Fibroblast of lung (primary cell): ENCODE measurements around the gene KYAT1. TPM values are rescaled to one million over a fixed set of nuclear protein-coding genes. Genes with fewer than 3 reads are reported as not detected.

Experiments
- DNase-seq, 2 donors: peaks; one replicate each; pipeline versions ENCODE4 v3.0.0 to v3.0.0-alpha.2; 2010; ENCODE audit warnings: low read depth in 2 of 2
- H2AFZ ChIP-seq: 2 replicates; pipeline ENCODE4 v1.5.1; 2012; ENCODE audit warnings: low read length, control low read depth, inconsistent platforms
- H3K27ac ChIP-seq: 2 replicates; pipeline ENCODE4 v1.5.1; 2011; ENCODE audit warnings: low read length, control low read depth; ENCODE audit not compliant: insufficient read depth
- H3K27me3 ChIP-seq: 2 replicates; pipeline ENCODE4 v1.5.1; 2011; ENCODE audit warnings: mild to moderate bottlenecking, low read length; ENCODE audit not compliant: control insufficient read depth, insufficient read depth
- H3K36me3 ChIP-seq: 2 replicates; pipeline ENCODE4 v1.5.1; 2011; ENCODE audit warnings: low read length; ENCODE audit not compliant: control insufficient read depth, insufficient read depth
- H3K4me1 ChIP-seq: 2 replicates; pipeline ENCODE4 v1.5.1; 2011; ENCODE audit warnings: low read length; ENCODE audit not compliant: control insufficient read depth, insufficient read depth; ENCODE audit errors: extremely low read depth
- H3K4me2 ChIP-seq: 2 replicates; pipeline ENCODE4 v1.5.1; 2011; ENCODE audit warnings: low read length, control low read depth; ENCODE audit not compliant: insufficient read depth; ENCODE audit errors: extremely low read depth
- H3K4me3 ChIP-seq, 4 experiments: fragments of 200-600 bp in 1 of 4; sonication (generic) in 1 of 4; replicated peaks in 1 of 4; 2 replicates each; pipeline ENCODE4 v1.5.1; 2011 to 2016; ENCODE audit warnings: low read length in 4 of 4, low read depth in 3 of 4, mild to moderate bottlenecking in 3 of 4, control low read depth in 2 of 4, inconsistent platforms in 1 of 4, mixed read lengths in 1 of 4; ENCODE audit not compliant: insufficient read depth in 1 of 4; ENCODE audit errors: control extremely low read depth in 1 of 4
- H3K79me2 ChIP-seq: 2 replicates; pipeline ENCODE4 v1.5.1; 2012; ENCODE audit warnings: mild to moderate bottlenecking, low read length, inconsistent platforms; ENCODE audit not compliant: control insufficient read depth, insufficient read depth
- H3K9ac ChIP-seq: 2 replicates; pipeline ENCODE4 v1.5.1; 2011; ENCODE audit warnings: mild to moderate bottlenecking, low read length, control low read depth; ENCODE audit not compliant: insufficient read depth
- H3K9me3 ChIP-seq: 2 replicates; pipeline ENCODE4 v1.5.1; 2012; ENCODE audit warnings: low read depth, low read length; ENCODE audit not compliant: control insufficient read depth, insufficient read depth
- H4K20me1 ChIP-seq: 2 replicates; pipeline ENCODE4 v1.5.1; 2011; ENCODE audit warnings: low read length; ENCODE audit not compliant: control insufficient read depth, insufficient read depth; ENCODE audit errors: extremely low read depth
- EZH2 ChIP-seq: IDR thresholded peaks from 2 replicates; pipeline ENCODE4 v1.5.1; 2012; ENCODE audit warnings: low read length, control low read depth, mild to moderate bottlenecking; ENCODE audit errors: missing control alignments
- polyA plus RNA-seq, 2 donors: library from polyadenylated mRNA; depleted of rRNA in 1 of 2; stranded (reverse) in 1 of 2; unstranded in 1 of 2; fragments of >200 nt; gene quantifications; 2 replicates each; pipeline ENCODE4 v1.2.1, GENCODE V29; 2011 to 2012; ENCODE audit warnings: missing spikeins in 1 of 2
- total RNA-seq: library from RNA; depleted of rRNA; stranded (reverse); fragments of >200 nt; gene quantifications from 2 replicates; pipeline ENCODE4 v1.2.1, GENCODE V29; 2014
- TF ChIP-seq, protein P1 (sequence below), 2 donors: IDR thresholded peaks in 1 of 2; conservative IDR thresholded peaks in 1 of 2; 1 replicate in 1 of 2; 2 replicates in 1 of 2; pipeline ENCODE4 v1.5.1; 2011 to 2012; ENCODE audit warnings: low read length in 2 of 2, control low read depth in 1 of 2, inconsistent platforms in 1 of 2, low read depth in 1 of 2, mild to moderate bottlenecking in 1 of 2

The KYAT1 gene
- total and polyA plus RNA-seq, 2 donors (not counting 1 experiment from before 2014, with no cell fraction given) = 4.7 to 12.4 TPM

DNA sequence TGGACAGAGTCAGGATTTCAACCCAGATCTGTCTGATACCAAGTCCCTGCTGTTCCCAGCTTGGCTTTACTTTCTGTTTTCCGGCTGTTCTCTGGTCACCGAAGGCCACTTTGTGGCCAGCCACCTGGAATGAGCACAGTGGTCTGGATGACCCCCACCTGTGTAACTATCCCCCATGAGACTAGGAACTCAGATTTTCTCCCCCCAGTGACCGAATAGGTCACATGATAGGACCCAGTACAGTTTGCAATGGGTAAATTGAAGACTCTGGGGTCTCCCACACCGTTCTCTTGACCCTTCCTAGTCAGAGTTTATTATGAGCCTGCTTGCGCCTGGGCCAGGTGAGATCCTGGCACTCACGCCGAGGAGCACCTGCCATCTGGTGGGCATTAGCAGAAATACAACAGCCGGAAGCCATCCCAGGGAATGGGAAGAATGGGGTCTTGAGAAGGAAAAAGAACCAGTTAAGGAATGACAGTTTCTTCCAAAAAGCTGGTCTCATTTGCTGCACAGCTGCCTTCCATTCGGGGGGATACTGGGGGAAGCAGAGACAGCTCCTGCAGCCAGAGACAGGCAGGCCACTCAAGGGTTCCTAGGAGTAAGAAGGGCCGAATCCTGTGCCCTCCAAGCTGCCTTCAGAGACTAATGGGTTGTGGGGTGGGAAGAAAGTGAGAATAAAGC, 46.1 kb upstream of the KYAT1 start:
- Histone ChIP-seq H4K20me1 (no peaks in the 10 kb centered on the region), H3K4me1 (no peaks in the 10 kb centered on the region), H2AFZ (peak overlapping the region; percentile 51), H3K27me3 (no peaks in the 10 kb centered on the region), H3K9me3 (no peaks in the 10 kb centered on the region), H3K4me2 (no peak overlapping the region), H3K36me3 (no peaks in the 10 kb centered on the region), H3K4me3 (no peak overlapping the region), H3K27ac (no peak overlapping the region), H3K79me2 (no peaks in the 10 kb centered on the region), H3K9ac (no peak overlapping the region)
- TF ChIP-seq, protein P1, sequence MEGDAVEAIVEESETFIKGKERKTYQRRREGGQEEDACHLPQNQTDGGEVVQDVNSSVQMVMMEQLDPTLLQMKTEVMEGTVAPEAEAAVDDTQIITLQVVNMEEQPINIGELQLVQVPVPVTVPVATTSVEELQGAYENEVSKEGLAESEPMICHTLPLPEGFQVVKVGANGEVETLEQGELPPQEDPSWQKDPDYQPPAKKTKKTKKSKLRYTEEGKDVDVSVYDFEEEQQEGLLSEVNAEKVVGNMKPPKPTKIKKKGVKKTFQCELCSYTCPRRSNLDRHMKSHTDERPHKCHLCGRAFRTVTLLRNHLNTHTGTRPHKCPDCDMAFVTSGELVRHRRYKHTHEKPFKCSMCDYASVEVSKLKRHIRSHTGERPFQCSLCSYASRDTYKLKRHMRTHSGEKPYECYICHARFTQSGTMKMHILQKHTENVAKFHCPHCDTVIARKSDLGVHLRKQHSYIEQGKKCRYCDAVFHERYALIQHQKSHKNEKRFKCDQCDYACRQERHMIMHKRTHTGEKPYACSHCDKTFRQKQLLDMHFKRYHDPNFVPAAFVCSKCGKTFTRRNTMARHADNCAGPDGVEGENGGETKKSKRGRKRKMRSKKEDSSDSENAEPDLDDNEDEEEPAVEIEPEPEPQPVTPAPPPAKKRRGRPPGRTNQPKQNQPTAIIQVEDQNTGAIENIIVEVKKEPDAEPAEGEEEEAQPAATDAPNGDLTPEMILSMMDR (conservative IDR thresholded peaks at IDR 0.05 in 1 of 2, IDR thresholded peaks at IDR 0.05 in 1 of 2; ENCODE audit: low read depth in 1 of 2, low read length in 2 of 2) = peak; percentile 83
- no peak for TF ChIP-seq EZH2
- peak; percentile 33 to 51 for DNase-seq

GRCh38 chr9:128923493-128923883, 41.7 kb upstream of the KYAT1 start:
- no peaks in the 10 kb centered on the region for H3K79me2 ChIP-seq
- no peak overlapping the region for H3K4me2 ChIP-seq
- no peak for TF ChIP-seq EZH2
- TF ChIP-seq, protein P1 (conservative IDR thresholded peaks at IDR 0.05 in 1 of 2, IDR thresholded peaks at IDR 0.05 in 1 of 2; ENCODE audit: low read depth in 1 of 2, low read length in 2 of 2) = no peak

DNA sequence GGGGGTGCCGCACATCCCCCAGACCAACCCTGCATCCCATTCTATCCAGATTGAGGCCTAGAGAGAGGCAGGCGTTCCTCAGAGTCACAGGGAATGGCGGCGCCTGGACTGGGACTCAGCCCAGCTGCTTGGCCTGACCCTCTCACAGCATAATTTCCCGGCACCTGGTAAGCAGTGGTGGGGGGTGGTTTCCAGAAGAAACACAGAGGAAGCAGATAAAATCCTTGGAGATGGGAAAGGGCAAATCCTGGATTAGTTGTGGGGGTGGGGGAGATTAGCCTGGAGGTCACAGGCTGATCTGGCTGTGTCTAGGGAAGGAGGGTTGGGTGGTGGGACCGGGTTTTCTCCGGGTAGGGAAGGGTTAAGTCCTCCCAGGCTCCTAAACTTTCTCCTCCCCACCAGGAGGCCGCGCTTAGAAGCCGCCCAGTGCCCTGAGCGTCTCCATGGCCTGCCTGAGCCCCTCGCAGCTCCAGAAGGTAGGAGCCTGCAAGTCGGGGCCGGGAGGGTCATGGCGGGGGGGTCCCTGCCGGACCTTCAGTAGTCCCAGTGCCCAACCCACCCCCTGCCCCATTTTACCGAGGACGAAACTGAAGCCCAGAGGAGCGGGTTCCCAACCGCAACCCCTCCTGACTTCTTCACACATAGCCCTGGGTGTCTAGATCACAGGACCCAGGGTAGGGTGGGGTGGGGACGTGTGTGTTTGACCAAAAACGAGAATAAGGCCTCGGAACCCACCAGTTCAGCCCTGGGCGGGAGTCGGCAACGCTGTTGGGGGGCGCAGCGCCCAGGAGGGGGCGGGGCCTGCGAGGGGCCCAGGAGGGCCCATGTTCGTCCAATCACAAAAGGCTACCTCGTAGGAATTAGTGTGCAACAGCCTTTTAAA, 40.4 kb upstream of the KYAT1 start:
- Histone ChIP-seq H3K4me1 (peaks cover 19% of the 10 kb centered on the region), H3K27me3 (no peaks in the 10 kb centered on the region), H3K27ac (peak overlapping the region; percentile 38), H4K20me1 (no peaks in the 10 kb centered on the region), H2AFZ (peak overlapping the region; percentile 9), H3K9ac (peak overlapping the region; percentile 50), H3K79me2 (no peaks in the 10 kb centered on the region), H3K9me3 (no peaks in the 10 kb centered on the region), H3K36me3 (peaks cover 7% of the 10 kb centered on the region), H3K4me2 (peak overlapping the region; percentile 63), H3K4me3 (peak overlapping the region in 3 of 4 experiments; percentile 5 to 74 (median 64))
- TF ChIP-seq, protein P1 (conservative IDR thresholded peaks at IDR 0.05 in 1 of 2, IDR thresholded peaks at IDR 0.05 in 1 of 2; ENCODE audit: low read depth in 1 of 2, low read length in 2 of 2) = peak in 1 of 2 donors; percentile 5
- no peak for TF ChIP-seq EZH2
- peak; percentile 33 to 67 for DNase-seq

More at GRCh38 chr9:128923493-128923883, 41.7 kb upstream of the KYAT1 start:
- H3K36me3 ChIP-seq = peaks cover 2% of the 10 kb centered on the region
- H2AFZ ChIP-seq = no peak overlapping the region
- H3K27me3 ChIP-seq = no peaks in the 10 kb centered on the region
- no peak overlapping the region for H3K9ac ChIP-seq
- no peak overlapping the region for H3K27ac ChIP-seq
- peak overlapping the region in 1 of 4 experiments; percentile 74 for H3K4me3 ChIP-seq
- no peaks in the 10 kb centered on the region for H3K9me3 ChIP-seq
- H4K20me1 ChIP-seq = no peaks in the 10 kb centered on the region
- H3K4me1 ChIP-seq = peaks cover 15% of the 10 kb centered on the region
- no peak for DNase-seq
